Measurements from ENCODE around the gene CMC2. TPM values are rescaled to one million over a fixed set of nuclear protein-coding genes. Genes with fewer than 3 reads are reported as not detected.
A peak's percentile ranks its signal among the peaks of the same experiment; 100 is the strongest.

CMC2 gene
- total and polyA plus RNA-seq, 9 of the 15 experiments (the other 6 are each of a cell fraction or from before 2014, with no cell fraction given), result 122 to 501 (median 172) TPM

DNA sequence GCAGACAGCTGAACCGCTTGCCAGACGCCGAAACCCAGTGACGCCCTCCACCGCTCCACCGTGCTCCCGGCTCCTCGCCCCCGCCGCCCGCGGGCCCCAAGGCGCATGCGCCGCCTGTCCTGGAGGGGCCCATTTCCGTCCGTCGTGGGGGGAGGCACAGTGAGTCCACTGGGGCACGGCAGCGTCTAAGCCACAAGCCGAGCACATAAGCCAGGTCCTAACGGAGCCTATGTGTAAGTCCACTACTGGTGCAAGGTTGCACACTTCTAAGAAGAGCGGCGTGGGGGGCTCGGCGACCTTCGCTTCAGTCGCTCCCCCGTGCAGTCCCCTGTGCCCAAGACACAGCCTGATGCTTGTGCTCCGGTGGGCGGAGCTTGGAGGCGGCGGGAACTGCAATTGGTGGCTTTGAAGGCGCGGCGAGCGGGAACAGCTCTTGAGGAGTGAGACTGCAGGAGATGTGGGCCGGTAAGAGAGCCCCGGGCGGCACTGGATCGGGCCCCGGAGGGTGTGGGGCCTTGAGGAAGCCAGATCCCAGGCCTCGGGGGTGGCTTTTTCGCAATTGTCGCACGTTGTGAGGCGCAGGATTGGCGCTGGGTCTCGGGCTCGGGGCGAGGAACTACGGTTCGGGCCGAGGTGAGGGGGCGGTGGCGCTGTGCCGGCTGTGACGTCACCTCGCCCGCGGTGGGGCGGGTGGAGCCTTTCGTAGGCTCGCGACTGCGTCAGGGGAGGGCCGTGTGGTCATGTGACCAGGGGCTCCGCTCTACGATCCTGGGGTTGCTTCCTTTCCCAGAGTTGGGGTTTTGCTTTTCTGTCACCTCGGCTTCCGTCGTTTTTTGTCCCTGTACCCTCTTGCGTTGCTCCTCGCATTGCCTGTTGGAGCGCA lies at the start of gene CMC2, which contains the start of gene CENPN (continued):
- TF ChIP-seq PRDM10 (IDR thresholded peaks at IDR 0.05; ENCODE audit: partially characterized antibody), result peak; percentile 100
- TF ChIP-seq POLR3A (IDR thresholded peaks at IDR 0.05; ENCODE audit: borderline replicate concordance, extremely low read depth, insufficient read depth, insufficient read length), result no peak
- peak; percentile 98 for TF ChIP-seq USF1 (CRISPR knock-in tag; IDR thresholded peaks at IDR 0.05)
- TF ChIP-seq, protein P1, sequence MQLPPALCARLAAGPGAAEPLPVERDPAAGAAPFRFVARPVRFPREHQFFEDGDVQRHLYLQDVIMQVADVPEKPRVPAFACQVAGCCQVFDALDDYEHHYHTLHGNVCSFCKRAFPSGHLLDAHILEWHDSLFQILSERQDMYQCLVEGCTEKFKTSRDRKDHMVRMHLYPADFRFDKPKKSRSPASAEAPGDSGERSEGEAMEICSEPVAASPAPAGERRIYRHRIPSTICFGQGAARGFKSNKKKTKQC (CRISPR knock-in tag; IDR thresholded peaks at IDR 0.05), result peak; percentile 85; the same call in 1 of the 2 replicates
- TF ChIP-seq, protein P2, sequence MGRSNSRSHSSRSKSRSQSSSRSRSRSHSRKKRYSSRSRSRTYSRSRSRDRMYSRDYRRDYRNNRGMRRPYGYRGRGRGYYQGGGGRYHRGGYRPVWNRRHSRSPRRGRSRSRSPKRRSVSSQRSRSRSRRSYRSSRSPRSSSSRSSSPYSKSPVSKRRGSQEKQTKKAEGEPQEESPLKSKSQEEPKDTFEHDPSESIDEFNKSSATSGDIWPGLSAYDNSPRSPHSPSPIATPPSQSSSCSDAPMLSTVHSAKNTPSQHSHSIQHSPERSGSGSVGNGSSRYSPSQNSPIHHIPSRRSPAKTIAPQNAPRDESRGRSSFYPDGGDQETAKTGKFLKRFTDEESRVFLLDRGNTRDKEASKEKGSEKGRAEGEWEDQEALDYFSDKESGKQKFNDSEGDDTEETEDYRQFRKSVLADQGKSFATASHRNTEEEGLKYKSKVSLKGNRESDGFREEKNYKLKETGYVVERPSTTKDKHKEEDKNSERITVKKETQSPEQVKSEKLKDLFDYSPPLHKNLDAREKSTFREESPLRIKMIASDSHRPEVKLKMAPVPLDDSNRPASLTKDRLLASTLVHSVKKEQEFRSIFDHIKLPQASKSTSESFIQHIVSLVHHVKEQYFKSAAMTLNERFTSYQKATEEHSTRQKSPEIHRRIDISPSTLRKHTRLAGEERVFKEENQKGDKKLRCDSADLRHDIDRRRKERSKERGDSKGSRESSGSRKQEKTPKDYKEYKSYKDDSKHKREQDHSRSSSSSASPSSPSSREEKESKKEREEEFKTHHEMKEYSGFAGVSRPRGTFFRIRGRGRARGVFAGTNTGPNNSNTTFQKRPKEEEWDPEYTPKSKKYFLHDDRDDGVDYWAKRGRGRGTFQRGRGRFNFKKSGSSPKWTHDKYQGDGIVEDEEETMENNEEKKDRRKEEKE (IDR thresholded peaks at IDR 0.05; ENCODE audit: borderline replicate concordance in 1 of 2, control insufficient read depth in 1 of 2, low read depth in 2 of 2, low read length in 1 of 2), result peak in 1 of 2 experiments; percentile 100; a peak in 2 of 4 replicates
- TF ChIP-seq GTF2F1 (IDR thresholded peaks at IDR 0.05; ENCODE audit: low read depth, low read length), result 0 out of 2 replicates have a peak, but pooled peaks have one; percentile 45
- TF ChIP-seq SMARCC2 (IDR thresholded peaks at IDR 0.05; ENCODE audit: low read depth), result 0 out of 2 replicates have a peak, but pooled peaks have one; percentile 53
- TF ChIP-seq NCOA2 (IDR thresholded peaks at IDR 0.05; ENCODE audit: partially characterized antibody in 2 of 2), result no peak
- TF ChIP-seq POU5F1 (IDR thresholded peaks at IDR 0.05; ENCODE audit: borderline replicate concordance, low read depth, low read length, partially characterized antibody), result peak; percentile 81
- TF ChIP-seq GABPA (tag; conservative IDR thresholded peaks at IDR 0.05; ENCODE audit: low read depth), result peak; percentile 70
- no peak for TF ChIP-seq RBM34 (IDR thresholded peaks at IDR 0.05; ENCODE audit: borderline replicate concordance, insufficient read depth, low read length)
- TF ChIP-seq BRD4 (IDR thresholded peaks at IDR 0.05), result no peak
- TF ChIP-seq SP1 (CRISPR knock-in tag; IDR thresholded peaks at IDR 0.05), result peak; percentile 99
- TF ChIP-seq PCBP1 (IDR thresholded peaks at IDR 0.05; ENCODE audit: low read depth, low read length, poor library complexity, severe bottlenecking), result peak; percentile 95
- TF ChIP-seq FOXJ2 (tag; IDR thresholded peaks at IDR 0.05), result no peak; the same call in 1 of the 2 replicates
